ENCODE measurements around the gene MAP2K2. TPM values are rescaled to one million over a fixed set of nuclear protein-coding genes. Genes with fewer than 3 reads are reported as not detected.

The MAP2K2 gene
- total and polyA plus RNA-seq, 10 donors: 95.3 to 165 (median 116) TPM

DNA sequence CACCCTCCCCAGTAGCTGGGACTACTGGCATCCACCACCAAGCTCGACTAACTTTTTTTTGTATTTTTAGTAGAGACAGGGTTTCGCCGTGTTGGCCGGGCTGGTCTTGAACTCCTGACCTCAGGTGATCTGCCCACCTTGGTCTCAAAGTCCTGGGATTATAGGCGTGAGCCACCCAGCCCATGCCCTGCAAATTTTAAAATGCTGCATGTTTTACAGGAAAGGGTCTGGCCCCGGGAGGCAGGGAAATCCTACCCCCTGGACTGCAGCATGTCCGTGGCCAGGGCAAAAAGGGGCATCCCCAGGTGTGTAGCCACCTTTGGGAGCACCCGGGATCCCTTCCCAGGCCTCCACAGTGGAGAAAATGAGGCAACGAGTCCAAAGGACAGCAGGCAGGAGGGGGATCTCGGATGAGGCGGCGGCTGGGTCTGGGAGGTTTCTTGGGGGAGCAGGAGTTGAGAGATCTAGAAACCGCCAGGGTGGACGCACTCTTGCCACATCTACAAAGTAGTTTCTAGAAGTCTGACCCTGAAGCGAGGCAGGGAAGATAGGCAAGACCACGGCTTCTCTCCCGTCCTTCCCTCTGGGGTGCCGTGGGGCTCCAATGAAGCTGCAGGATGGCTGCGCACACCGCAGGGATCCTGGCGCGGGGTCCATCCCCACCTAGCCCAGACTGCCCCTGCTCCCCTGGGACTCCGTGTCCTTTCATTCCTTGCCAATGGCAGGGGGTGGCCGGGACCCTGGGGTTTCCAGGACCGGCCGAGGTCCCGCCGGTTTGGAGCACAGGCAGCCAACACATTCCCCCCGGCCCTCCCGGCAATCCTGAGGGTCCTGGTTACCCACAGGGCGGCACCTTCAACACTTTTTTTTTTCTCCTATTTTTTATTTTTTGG is 35.9 kb downstream of the MAP2K2 start:
- peaks cover 22 to 74% (median 57%) of the 10 kb centered on the region in 6 donors for H3K4me1 ChIP-seq
- 85 to 93% (median 87%) methylated on average over 30 to 31 of the region's 31 CpGs for WGBS, 5 donors
- peaks cover 0 to 41% (median 19%) of the 10 kb centered on the region in 6 donors for H3K36me3 ChIP-seq
- intact Hi-C loops (cut with DNase I; ENCODE audit: low total_unique reads): no loop called here
- H3K4me3 ChIP-seq: no peak overlapping the region
- no peak for TF ChIP-seq CTCF (IDR thresholded peaks at IDR 0.05 in 8 of 11, conservative IDR thresholded peaks at IDR 0.05 in 3 of 11)
- no peak for TF ChIP-seq POLR2A (IDR thresholded peaks at IDR 0.05)
- peak in 2 of 3 donors; percentile 32 to 62 for TF ChIP-seq POLR2AphosphoS5 (IDR thresholded peaks at IDR 0.05)
- no peaks in the 10 kb centered on the region for H3K27me3 ChIP-seq (replicated peaks in 1 of 7)
- peak; percentile 79 for DNase-seq
- peak overlapping the region in 5 of 8 donors; percentile 3 to 87 (median 53) for H3K27ac ChIP-seq
- H3K9me3 ChIP-seq: no peaks in the 10 kb centered on the region

DNA sequence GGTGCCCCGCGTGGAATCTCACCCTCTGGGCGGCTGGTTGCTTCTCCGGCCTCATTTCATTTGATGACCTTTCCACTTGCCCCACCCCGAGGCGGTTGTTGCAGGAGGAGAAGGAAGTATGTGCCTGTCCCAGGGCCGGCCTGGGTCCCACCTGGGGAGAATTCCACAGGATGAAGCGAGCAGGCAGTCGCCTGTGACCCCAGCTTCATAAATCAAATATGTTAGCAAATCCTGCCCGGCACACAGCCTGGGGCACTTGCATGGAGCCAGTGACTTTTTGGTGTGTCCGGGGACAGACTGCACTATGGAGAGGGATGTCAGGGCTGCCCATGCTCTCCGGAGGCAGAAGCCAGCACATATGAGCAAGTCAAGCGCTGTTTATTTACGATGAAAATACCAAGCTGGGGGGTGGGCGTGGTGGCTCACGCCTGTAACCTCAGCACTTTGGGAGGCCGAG is 37.5 kb downstream of the MAP2K2 start:
- DNase-seq: peak; percentile 68
- Histone ChIP-seq H3K4me3 (no peak overlapping the region), H3K9me3 (no peaks in the 10 kb centered on the region), H3K4me1 (peaks cover 23 to 87% (median 61%) of the 10 kb centered on the region in 6 donors), H3K27me3 (replicated peaks in 1 of 7) (no peaks in the 10 kb centered on the region), H3K27ac (peak overlapping the region in 2 of 8 donors; percentile 49 to 87), H3K36me3 (peaks cover 0 to 25% (median 17%) of the 10 kb centered on the region in 6 donors)
- 67 to 71% (median 69%) methylated on average over 12 to 17 of the region's 17 CpGs for WGBS, 5 donors
- TF ChIP-seq CTCF (IDR thresholded peaks at IDR 0.05 in 8 of 11, conservative IDR thresholded peaks at IDR 0.05 in 3 of 11) (no peak), POLR2AphosphoS5 (IDR thresholded peaks at IDR 0.05) (peak in 2 of 3 donors; percentile 38 to 41), POLR2A (IDR thresholded peaks at IDR 0.05) (no peak)
- intact Hi-C loops (cut with DNase I; ENCODE audit: low total_unique reads): no loop called here

- Histone ChIP-seq H3K4me3 (peak overlapping the region in 4 of 8 donors; percentile 25 to 62 (median 33)), H3K36me3 (peaks cover 0 to 5% (median 3%) of the 10 kb centered on the region in 6 donors), H3K27ac (peak overlapping the region in 7 of 8 donors; percentile 68 to 89 (median 78)), H3K27me3 (replicated peaks in 1 of 7) (no peaks in the 10 kb centered on the region), H3K9me3 (no peaks in the 10 kb centered on the region), H3K4me1 (peaks cover 23 to 95% (median 55%) of the 10 kb centered on the region in 6 donors)
- intact Hi-C loops (cut with DNase I; ENCODE audit: low total_unique reads): no loop called here
- 46 to 57% (median 51%) methylated on average over 7 to 8 of the region's 8 CpGs for WGBS, 5 donors
- TF ChIP-seq POLR2A (IDR thresholded peaks at IDR 0.05) (no peak), POLR2AphosphoS5 (IDR thresholded peaks at IDR 0.05) (peak in 1 of 3 donors; percentile 56), CTCF (IDR thresholded peaks at IDR 0.05 in 8 of 11, conservative IDR thresholded peaks at IDR 0.05 in 3 of 11) (no peak)
- DNase-seq: no peak
Measured at GRCh38 chr19:4084547-4084877, 39.4 kb downstream of the MAP2K2 start.
